ENCODE results near the gene GRID1. TPM values are rescaled to one million over a fixed set of nuclear protein-coding genes. Genes with fewer than 3 reads are reported as not detected.

GRID1 gene
- total and polyA plus RNA-seq, 10 of the 15 experiments (the other 5 are each of a cell fraction or from before 2014, with no cell fraction given), result 0.04 to 0.62 (median 0.08) TPM; not detected in 5

DNA sequence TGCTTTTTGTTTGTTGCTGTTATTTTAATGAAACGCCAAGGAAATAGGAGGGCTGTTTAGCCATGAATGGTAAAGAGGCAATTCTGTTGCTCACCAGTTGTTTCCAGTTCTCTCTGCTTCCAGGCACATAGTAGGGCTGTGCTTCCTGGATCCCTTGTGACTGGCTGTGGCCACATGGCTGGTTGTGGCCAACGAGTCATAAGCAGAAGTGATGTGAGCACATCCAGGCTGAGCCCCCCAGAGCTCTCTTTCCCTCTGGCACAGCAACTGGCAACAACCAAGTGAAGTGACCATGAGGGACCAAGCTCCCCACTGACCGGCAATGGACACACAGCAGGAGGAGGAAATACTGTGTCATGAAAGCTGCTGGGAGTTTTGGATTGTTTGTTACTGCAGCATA, 10.3 kb downstream of the GRID1 start (continued):
- TF ChIP-seq RFX5 (IDR thresholded peaks at IDR 0.05; ENCODE audit: low read depth, low read length) (no peak), BCL11A (IDR thresholded peaks at IDR 0.05; ENCODE audit: low read depth, low read length) (no peak)

DNA sequence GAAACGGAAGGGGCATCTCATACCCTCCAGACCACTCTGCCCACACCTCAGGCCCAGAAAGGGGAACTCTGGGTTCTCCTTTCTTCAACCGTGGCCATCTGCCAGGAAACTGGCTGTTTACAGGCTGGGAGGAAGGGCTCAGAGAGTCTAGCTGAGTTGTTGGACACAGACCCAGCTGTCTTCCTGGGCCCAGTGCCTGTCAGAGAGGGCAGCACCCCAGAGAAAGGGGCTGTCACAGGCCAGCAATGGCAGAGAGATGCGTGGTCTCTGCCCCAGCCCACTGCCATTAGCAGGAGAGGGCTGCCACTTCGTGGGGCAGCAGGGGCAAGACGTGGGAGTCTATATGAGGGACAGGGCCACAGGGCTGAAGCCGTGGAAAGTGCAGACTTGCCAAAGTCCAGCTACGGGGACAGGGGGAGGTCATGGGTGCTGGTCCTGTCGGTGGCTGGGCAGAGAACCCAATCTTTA, 11.0 kb downstream of the GRID1 start:
- BruUV-seq (replicated peaks), result no TSS peak
- H4K20me1 ChIP-seq (ENCODE audit: control insufficient read depth, insufficient read depth), result peaks cover 2% of the 10 kb centered on the region; the same call in 1 of the 2 replicates
- intact Hi-C loops (cut with micrococcal nuclease; ENCODE audit: unreplicated experiment) (loop anchor here (10.0 kb wide), 1 partner anchor 561 kb away; no protein-coding TSS in a partner anchor), in situ Hi-C loops (cut with MboI) (no loop called here)
- H3K9ac ChIP-seq (ENCODE audit: control insufficient read depth, insufficient read depth, low read length), result no peak overlapping the region
- SMC1A ChIA-PET (ENCODE audit: uncharacterized antibody, unreplicated experiment), result interaction anchor here (1.2 kb wide), 1 partner anchor 20 kb away, joined by 3 read pairs; no protein-coding TSS in a partner anchor
- H3K27ac ChIP-seq (ENCODE audit: control insufficient read depth, insufficient read depth), result no peak overlapping the region
- no peaks in the 10 kb centered on the region; the same call in 2 of the 3 replicates for H3K9me3 ChIP-seq (replicated peaks; ENCODE audit: control insufficient read depth, insufficient read depth, low read length)
- H3K4me3 ChIP-seq, result no peak overlapping the region
- peaks cover 9% of the 10 kb centered on the region for H3K4me1 ChIP-seq (ENCODE audit: control insufficient read depth, insufficient read depth, low read length)
- CTCF ChIA-PET, result interaction anchor here (0.5 kb wide), 1 partner anchor 30 kb away, joined by 3 read pairs; no protein-coding TSS in a partner anchor
- H3K27me3 ChIP-seq (replicated peaks in 1 of 2; ENCODE audit: control insufficient read depth in 2 of 2, insufficient read depth in 2 of 2, low read length in 1 of 2), result peaks cover 0 to 2% of the 10 kb centered on the region in 2 experiments; a peak in 1 of 4 replicates
- RAD21 ChIA-PET (ENCODE audit: unreplicated experiment), result no interaction called here
- no peak overlapping the region for H3K4me2 ChIP-seq (ENCODE audit: control insufficient read depth, insufficient read depth)
- POLR2A ChIA-PET, result no interaction called here
- DNase-seq (ENCODE audit: low read depth, low spot score) (no peak), ATAC-seq (peak; percentile 80), FAIRE-seq (no peak)
- no peaks in the 10 kb centered on the region for H3K36me3 ChIP-seq (ENCODE audit: control insufficient read depth in 2 of 2, insufficient read depth in 2 of 2, low read length in 1 of 2)
- TF ChIP-seq ZSCAN29 (IDR thresholded peaks at IDR 0.05) (no peak), SPI1 (IDR thresholded peaks at IDR 0.05; ENCODE audit: borderline replicate concordance, insufficient read depth, low read depth, low read length) (peak; percentile 79)
- no peak overlapping the region for H2AFZ ChIP-seq (ENCODE audit: control insufficient read depth, low read depth, low read length)
- no peaks in the 10 kb centered on the region for H3K79me2 ChIP-seq (ENCODE audit: control insufficient read depth, insufficient read depth, low read length)
- WGBS (ENCODE audit: insufficient coverage, insufficient replicate concordance, low lambda C conversion rate, missing lambda C conversion rate), result 1% methylated on average over 8 of the region's 8 CpGs
